Fibroblast of pulmonary artery (primary cell): Measurements from ENCODE around the gene MSH3.

Experiments used
- DNase-seq: peaks from one replicate; pipeline ENCODE4 v3.0.0-alpha.2; 2010; ENCODE audit warnings: low read depth
- H3K4me3 ChIP-seq: replicated peaks from 2 replicates; pipeline ENCODE4 v1.5.1; 2011; ENCODE audit warnings: low read depth, mild to moderate bottlenecking, control low read depth, low read length, moderate library complexity
- CTCF ChIP-seq: IDR thresholded peaks from 2 replicates; pipeline ENCODE4 v1.5.1; 2011; ENCODE audit warnings: mild to moderate bottlenecking, control low read depth, low read length, inconsistent platforms; ENCODE audit errors: missing control alignments

The MSH3 gene

GRCh38 chr5:80854583-80854982 lies 200.1 kb downstream of the MSH3 start:
- no peak overlapping the region for H3K4me3 ChIP-seq
- no peak for DNase-seq
- TF ChIP-seq CTCF: no peak

- H3K4me3 ChIP-seq: no peak overlapping the region
- TF ChIP-seq CTCF: no peak
- peak; percentile 54 for DNase-seq
Measured at GRCh38 chr5:80860924-80861613, 206.6 kb downstream of the MSH3 start.

- TF ChIP-seq CTCF: no peak
- DNase-seq: no peak
- H3K4me3 ChIP-seq: no peak overlapping the region
Measured at GRCh38 chr5:80863708-80864107, 209.3 kb downstream of the MSH3 start.

GRCh38 chr5:80864109-80864508 lies 209.7 kb downstream of the MSH3 start:
- no peak overlapping the region for H3K4me3 ChIP-seq
- DNase-seq: no peak
- no peak for TF ChIP-seq CTCF

- no peak for DNase-seq
- TF ChIP-seq CTCF: no peak
- H3K4me3 ChIP-seq: no peak overlapping the region
Measured at GRCh38 chr5:80864706-80865435, 210.4 kb downstream of the MSH3 start.

GRCh38 chr5:80865551-80865950 lies 211.1 kb downstream of the MSH3 start:
- DNase-seq: peak; percentile 69
- TF ChIP-seq CTCF: no peak

More at GRCh38 chr5:80865551-80865950, 211.1 kb downstream of the MSH3 start:
- H3K4me3 ChIP-seq: no peak overlapping the region
